ENCODE data around the gene SH3RF3.

The SH3RF3 gene

DNA sequence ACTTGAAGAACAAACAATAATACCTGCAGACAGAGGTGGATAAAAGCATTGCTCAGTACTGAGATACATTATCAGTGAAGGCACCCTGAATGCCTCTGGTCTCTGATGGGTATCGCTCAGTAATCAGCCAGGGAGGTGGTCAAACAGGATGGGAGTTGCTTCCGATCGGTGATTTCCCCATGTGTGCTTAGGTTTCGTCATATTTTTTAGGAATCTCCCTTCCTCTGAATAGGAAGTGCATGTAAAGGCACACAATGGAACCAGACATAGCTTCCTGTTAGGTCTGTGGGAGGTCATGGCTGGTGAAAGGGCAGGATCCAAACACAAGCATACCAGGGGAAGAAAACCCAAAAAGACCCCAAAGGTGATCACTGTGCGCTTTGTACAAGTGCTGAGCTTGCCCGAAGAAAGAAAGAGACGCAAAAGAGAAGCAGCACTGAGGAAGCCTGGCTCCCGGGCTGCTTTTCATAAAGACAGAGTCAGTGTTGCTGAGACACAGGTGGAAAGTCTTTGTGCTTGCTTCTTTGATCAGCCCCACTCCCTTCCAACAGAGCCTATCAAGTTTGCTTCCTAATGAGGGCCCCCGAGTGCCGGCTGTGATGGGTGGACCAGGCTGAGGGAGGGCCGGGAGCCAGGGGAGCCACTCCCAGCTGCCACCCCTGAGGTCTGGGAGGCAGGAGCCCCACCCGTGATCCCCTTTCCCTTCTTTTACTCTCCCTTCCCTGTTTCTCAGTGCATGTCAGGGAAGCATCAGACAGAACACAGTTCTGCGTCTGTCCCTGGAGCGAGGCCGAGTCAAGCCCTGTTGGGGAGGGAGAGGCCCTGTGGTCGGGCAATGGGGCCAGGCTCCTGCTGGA is 138.2 kb downstream of the SH3RF3 start:
- no peak for DNase-seq

- DNase-seq = no peak
These were observed 139.9 kb downstream of the SH3RF3 start for GRCh38 chr2:109268916-109269315.

- no peak for DNase-seq
These were observed 140.9 kb downstream of the SH3RF3 start for GRCh38 chr2:109269706-109270504.

GRCh38 chr2:109270505-109271312 is 141.7 kb downstream of the SH3RF3 start:
- DNase-seq = no peak

DNA sequence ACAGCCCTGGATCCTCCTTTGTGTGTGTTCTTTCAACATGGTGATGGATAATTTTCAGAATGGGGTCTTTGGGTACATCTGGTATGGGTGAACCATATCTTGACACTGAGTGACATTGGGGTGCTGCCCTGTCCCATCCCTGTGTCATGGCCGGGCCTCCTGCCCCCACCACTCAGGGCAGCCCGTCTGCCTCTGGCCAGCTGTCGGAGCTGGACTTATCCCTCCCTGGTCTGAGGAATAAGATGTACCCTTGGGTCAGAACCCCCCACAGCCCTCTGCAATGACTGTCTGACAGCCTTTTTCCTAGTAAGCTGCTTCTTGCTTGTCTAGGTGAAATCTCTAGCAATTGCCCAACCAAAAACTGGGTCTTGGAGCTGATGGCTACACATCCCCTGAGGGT is 142.9 kb downstream of the SH3RF3 start:
- no peak for DNase-seq

DNA sequence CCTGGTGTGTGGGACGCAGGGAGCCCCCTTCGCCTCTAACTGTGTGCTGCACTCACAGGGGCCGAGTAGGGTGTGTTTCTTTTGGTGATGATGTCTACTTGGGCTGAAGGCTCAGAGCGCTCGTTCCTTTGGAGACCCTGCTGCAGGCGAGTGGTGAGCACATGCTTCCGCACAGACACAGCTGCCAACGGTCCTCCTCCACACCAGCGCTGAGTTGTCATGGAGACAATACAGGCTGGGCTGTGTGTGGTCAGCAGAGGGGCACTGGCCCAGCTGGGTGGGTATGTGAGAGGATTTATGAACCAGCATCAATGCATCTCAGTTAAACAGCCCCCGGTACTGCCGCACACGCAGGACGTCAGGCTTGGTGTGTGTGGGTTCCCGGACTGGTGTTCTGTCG is 143.5 kb downstream of the SH3RF3 start:
- no peak for DNase-seq

DNA sequence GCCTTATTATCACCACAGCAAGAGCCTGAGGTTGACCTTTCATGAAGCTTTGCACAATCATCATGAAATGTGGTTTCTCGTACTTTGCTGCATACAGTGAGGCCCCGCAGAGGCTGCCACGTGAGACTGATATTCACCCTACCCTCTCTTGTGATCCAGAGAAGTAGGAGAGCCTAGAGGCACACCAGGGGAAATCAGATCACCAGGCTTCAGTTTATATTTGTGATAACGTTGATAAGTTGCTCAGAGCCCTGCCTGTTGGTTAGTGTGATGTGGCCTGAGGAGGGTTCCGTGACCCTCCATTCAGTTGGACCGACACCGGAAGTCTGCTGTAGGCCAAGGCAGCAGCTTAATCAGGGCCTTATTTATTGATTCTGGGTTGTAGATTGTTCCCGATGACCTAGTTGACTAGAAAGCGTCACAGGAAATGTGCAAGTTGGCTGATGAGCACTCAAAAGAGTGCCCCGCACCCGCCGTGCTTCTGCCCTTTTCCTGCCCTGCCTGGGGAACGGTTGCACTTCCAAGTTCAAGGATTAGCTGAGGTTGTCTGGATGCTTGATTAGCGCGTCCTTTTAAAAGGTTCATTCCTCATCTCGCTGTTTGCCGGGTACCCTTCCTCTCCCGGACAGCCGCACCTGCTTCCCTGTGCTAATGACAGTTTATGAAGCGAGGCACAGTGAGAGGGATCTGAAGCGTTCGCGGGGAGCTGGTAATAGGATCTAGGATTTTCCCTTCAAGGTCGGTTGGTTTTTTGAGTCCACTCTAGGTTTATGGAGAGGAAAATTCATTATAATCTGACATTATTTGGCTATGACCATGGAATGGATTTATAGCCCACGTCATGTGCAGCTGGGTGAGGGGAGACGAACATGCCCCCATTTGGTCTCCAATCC is 146.4 kb downstream of the SH3RF3 start:
- no peak for DNase-seq

- DNase-seq = no peak
These were observed 148.4 kb downstream of the SH3RF3 start for GRCh38 chr2:109277406-109277805.

DNA sequence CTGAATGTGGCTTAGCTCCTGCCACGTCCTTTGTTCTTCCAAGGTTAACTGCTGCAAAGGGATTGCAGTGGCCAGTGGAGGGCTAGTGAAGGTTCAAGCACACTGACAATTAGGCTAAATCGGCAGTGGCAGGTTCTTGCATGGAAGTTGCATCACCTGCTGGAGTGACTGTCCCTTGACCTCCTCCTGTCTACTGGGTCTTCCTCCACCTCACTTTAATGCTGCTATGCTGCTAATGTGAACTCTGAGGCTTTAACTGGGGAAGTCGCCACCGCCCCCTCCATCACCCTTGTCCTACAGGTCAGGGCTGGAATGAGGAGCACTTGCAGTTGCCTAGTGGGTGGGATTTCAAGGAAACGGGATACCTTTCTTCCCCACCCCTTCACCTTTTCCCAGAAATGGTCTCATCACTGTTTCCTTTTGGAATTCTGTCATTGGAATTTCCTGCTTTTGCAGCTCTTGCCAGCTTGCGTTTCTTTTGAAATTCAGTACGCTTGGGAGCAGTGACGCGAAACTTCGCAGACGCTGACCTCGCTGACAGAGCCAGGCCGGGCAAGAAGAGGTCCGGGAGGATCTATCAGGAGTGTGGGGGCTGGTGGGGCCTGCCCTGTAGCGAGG is 150.3 kb downstream of the SH3RF3 start:
- DNase-seq = no peak

GRCh38 chr2:109280804-109281203 is 151.8 kb downstream of the SH3RF3 start:
- no peak for DNase-seq

DNA sequence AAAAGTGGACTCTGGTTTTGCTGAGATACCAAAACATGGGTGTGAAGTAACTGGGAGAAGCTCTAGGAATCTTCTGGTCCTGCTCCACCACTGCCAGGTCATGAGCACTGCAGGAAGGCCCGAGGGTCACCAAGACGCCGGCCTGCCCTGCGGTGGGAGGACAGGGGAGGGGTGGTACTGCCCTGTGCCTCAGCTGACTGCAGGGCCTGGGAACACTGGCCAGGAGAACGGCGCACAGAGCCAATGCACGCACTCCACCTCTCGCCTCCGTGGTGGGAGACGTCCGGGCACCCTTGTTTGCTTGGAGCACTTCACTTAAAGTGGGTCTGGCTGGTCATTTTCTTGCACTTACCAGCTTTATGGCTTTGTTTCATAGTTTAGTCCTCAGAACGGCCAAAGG is 153.4 kb downstream of the SH3RF3 start:
- no peak for DNase-seq

GRCh38 chr2:109282865-109283264 is 153.9 kb downstream of the SH3RF3 start:
- no peak for DNase-seq

GRCh38 chr2:109284826-109285225 is 155.8 kb downstream of the SH3RF3 start:
- DNase-seq = no peak

- DNase-seq = no peak
These were observed 156.2 kb downstream of the SH3RF3 start for GRCh38 chr2:109285244-109285651.

DNA sequence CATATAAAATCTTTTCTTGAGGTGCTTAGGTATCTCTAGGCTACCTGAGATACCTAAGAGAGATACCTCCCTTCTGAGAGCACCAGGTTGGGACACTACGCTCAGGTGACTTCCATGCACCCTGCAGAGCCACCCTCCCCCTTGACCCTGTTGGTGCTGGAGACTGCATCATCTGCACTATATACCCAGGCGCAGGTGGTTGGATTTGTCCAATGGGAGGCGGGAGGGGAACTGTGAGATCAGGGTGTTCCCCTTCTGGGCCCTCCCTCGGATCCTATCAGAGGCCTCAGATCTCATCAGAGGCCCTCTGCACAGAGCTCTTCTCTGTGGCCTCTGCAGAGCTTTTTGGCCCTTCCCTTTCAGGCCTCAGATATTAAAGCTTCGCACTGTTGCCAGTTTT is 158.4 kb downstream of the SH3RF3 start:
- no peak for DNase-seq

DNA sequence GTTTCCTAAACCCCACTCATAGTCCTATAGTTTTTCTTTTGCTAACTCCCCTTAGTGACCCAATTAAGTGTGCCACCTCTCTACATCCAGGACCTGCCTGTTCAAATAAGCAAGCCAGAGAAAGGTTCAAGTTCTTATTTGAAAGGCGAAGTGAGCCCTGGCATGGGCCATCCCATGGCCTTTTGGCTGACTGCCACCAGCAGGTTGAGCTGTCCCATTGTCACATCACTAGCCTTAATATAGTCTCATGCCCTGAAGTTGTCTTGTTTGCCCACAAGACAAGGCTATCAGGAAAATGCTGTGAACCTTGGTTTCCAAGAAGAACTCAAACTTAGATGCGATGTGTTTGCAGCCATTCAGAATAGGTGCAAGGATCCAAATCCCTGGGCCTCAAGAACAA is 158.8 kb downstream of the SH3RF3 start:
- DNase-seq = no peak

GRCh38 chr2:109288544-109289368 is 159.8 kb downstream of the SH3RF3 start:
- no peak for DNase-seq

DNA sequence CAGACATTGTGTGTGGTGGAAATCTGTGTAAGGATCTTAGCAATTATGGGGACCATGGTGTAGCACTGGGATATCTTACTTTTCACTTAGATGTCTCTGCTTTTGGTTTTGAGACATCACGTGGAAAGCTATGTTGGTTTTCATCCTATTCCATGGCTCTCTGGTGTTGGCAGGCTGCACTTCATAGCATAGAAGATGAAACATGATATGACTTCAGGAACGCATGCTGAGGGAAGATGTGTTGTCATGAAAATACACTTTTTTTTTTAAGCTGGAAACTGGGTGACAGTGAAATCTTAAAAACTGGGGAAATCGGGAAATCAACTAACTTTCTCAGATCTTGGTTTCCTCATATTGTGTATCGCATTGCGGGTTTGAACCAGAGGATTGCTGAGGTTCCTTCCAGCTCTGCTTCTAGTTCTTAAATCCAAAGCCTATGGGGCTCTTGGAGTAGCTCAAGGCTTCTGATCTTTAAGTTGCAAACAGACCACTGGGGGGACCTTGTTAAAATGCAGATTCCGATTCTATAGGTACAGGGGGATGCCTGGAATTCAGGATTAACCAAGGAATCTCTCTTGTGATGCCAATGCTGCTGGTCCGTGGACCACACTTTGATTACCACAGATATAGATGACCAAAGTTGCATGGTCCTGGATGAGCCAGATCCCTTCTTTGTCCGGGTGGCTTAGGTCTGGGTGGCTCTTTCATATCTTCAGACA is 160.7 kb downstream of the SH3RF3 start:
- DNase-seq = no peak

DNA sequence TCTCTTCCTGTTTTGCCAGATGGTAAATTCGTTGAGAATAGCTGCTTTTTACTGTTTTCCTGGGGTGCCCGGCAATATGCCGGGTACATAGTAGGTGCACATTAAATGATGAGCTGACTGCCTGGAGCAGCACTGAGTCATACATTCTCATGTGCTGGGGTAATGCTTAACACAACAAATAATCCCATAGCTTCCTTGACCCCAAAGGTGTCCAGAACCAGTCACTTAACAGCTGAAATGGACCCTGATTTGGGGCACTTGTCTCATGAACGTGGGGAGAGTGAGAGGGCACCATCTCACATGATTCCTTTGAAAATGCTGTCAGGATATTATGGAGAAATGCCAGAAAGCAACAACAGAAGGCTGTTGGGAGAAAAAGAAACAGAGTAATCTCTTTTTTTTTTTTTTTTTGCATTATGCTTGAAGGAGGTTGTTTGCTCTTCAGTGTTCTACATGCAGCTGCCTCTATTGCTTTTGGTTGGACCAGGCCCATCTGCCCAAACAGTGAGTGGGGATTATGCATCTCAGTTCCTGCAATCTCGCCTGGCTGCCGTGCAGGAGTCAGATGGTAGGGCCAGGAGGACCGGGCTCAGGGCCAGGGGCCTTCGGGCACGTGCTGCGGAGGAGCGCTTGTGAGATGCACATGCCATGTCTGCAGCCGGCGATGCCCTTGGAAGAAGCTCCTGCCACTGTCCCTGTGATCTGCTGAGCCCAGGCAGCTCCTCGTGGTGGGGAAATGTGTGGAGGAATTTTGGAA is 162.1 kb downstream of the SH3RF3 start:
- no peak for DNase-seq

All from activated CD4-positive, alpha-beta T cell treated with anti-CD3 and anti-CD28 coated beads, Interleukin-2, amount 50 U/mL, for 48 hours (primary cell).